Measurements from ENCODE around the gene PLCXD1. TPM values are rescaled to one million over a fixed set of nuclear protein-coding genes. Genes with fewer than 3 reads are reported as not detected.

The PLCXD1 gene
- total RNA-seq, 1 experiment from 2014 or later, result 60.9 TPM

- peaks cover 74% of the 10 kb centered on the region for H3K36me3 ChIP-seq (ENCODE audit: insufficient read depth, low read length, poor library complexity, severe bottlenecking)
- TF ChIP-seq CTCF (conservative IDR thresholded peaks at IDR 0.05; ENCODE audit: low read depth, low read length), result no peak
- TF ChIP-seq EZH2 (IDR thresholded peaks at IDR 0.05; ENCODE audit: borderline replicate concordance, low read depth, low read length, poor library complexity, severe bottlenecking), result no peak
- DNase-seq (ENCODE audit: low spot score), result no peak
Measured at GRCh38 chrX:288561-288991, 7.4 kb downstream of the PLCXD1 start.

GRCh38 chrX:290476-291166, 9.4 kb downstream of the PLCXD1 start:
- H3K4me1 ChIP-seq (ENCODE audit: insufficient read depth, low read length, poor library complexity, severe bottlenecking), result no peaks in the 10 kb centered on the region
- DNase-seq (ENCODE audit: low spot score), result no peak
- no peaks in the 10 kb centered on the region for H3K27me3 ChIP-seq (replicated peaks; ENCODE audit: insufficient read depth, low read depth, low read length, poor library complexity)
- intact Hi-C loops (cut with micrococcal nuclease; ENCODE audit: unreplicated experiment), result no loop called here
- TSS peak; percentile 16 for BruUV-seq (replicated peaks)
- H3K36me3 ChIP-seq (ENCODE audit: insufficient read depth, low read length, poor library complexity, severe bottlenecking), result peaks cover 64% of the 10 kb centered on the region
- TF ChIP-seq CTCF (conservative IDR thresholded peaks at IDR 0.05; ENCODE audit: low read depth, low read length) (no peak), EZH2 (IDR thresholded peaks at IDR 0.05; ENCODE audit: borderline replicate concordance, low read depth, low read length, poor library complexity, severe bottlenecking) (no peak)
- no peak overlapping the region for H3K27ac ChIP-seq (ENCODE audit: low read depth, low read length, poor library complexity, severe bottlenecking)
- H3K4me3 ChIP-seq (ENCODE audit: low read depth, low read length, poor library complexity, severe bottlenecking), result no peak overlapping the region
- H3K9me3 ChIP-seq (ENCODE audit: low read depth, low read length, poor library complexity, severe bottlenecking), result no peaks in the 10 kb centered on the region
- ChIA-PET POLR2A (ENCODE audit: low non-redundant PET) (no interaction called here), CTCF (no interaction called here)

More at GRCh38 chrX:288561-288991, 7.4 kb downstream of the PLCXD1 start:
- no peaks in the 10 kb centered on the region for H3K9me3 ChIP-seq (ENCODE audit: low read depth, low read length, poor library complexity, severe bottlenecking)
- ChIA-PET POLR2A (ENCODE audit: low non-redundant PET) (no interaction called here), CTCF (no interaction called here)
- no TSS peak for BruUV-seq (replicated peaks)
- H3K27ac ChIP-seq (ENCODE audit: low read depth, low read length, poor library complexity, severe bottlenecking), result no peak overlapping the region
- H3K4me1 ChIP-seq (ENCODE audit: insufficient read depth, low read length, poor library complexity, severe bottlenecking), result no peaks in the 10 kb centered on the region
- no peaks in the 10 kb centered on the region for H3K27me3 ChIP-seq (replicated peaks; ENCODE audit: insufficient read depth, low read depth, low read length, poor library complexity)
- no peak overlapping the region for H3K4me3 ChIP-seq (ENCODE audit: low read depth, low read length, poor library complexity, severe bottlenecking)
- intact Hi-C loops (cut with micrococcal nuclease; ENCODE audit: unreplicated experiment), result no loop called here

GRCh38 chrX:291411-291901, 10.3 kb downstream of the PLCXD1 start:
- Histone ChIP-seq H3K9me3 (ENCODE audit: low read depth, low read length, poor library complexity, severe bottlenecking) (no peaks in the 10 kb centered on the region), H3K4me1 (ENCODE audit: insufficient read depth, low read length, poor library complexity, severe bottlenecking) (no peaks in the 10 kb centered on the region), H3K4me3 (ENCODE audit: low read depth, low read length, poor library complexity, severe bottlenecking) (no peak overlapping the region), H3K27me3 (replicated peaks; ENCODE audit: insufficient read depth, low read depth, low read length, poor library complexity) (no peaks in the 10 kb centered on the region), H3K36me3 (ENCODE audit: insufficient read depth, low read length, poor library complexity, severe bottlenecking) (peaks cover 62% of the 10 kb centered on the region), H3K27ac (ENCODE audit: low read depth, low read length, poor library complexity, severe bottlenecking) (no peak overlapping the region)
- intact Hi-C loops (cut with micrococcal nuclease; ENCODE audit: unreplicated experiment), result no loop called here
- BruUV-seq (replicated peaks), result no TSS peak
- ChIA-PET POLR2A (ENCODE audit: low non-redundant PET) (no interaction called here), CTCF (no interaction called here)
- no peak for DNase-seq (ENCODE audit: low spot score)
- no peak for TF ChIP-seq CTCF (conservative IDR thresholded peaks at IDR 0.05; ENCODE audit: low read depth, low read length)
- no peak for TF ChIP-seq EZH2 (IDR thresholded peaks at IDR 0.05; ENCODE audit: borderline replicate concordance, low read depth, low read length, poor library complexity, severe bottlenecking)
